Lung (tissue), 12 donors: ENCODE results near the gene IGSF21. TPM values are rescaled to one million over a fixed set of nuclear protein-coding genes. Genes with fewer than 3 reads are reported as not detected.

ENCODE experiments used
- ATAC-seq: fragments of 200-7000 bp; cut with Tn5 transposase; one replicate; pipeline ENCODE4 v1.9.1; 2020; ENCODE audit warnings: moderate number of reproducible peaks; ENCODE audit not compliant: insufficient read depth, low FRiP score
- DNase-seq, 3 donors: peaks; one replicate each; pipeline ENCODE4 v3.0.0-alpha.2; 2013 to 2017
- H3K27ac ChIP-seq, 2 donors: one replicate each; pipeline ENCODE4 v1.5.1; 2013; ENCODE audit warnings: mild to moderate bottlenecking in 2 of 2, moderate library complexity in 2 of 2, control low read depth in 1 of 2, inconsistent platforms in 1 of 2, low read depth in 1 of 2, low read length in 1 of 2
- H3K27me3 ChIP-seq, 3 donors: one replicate each; pipeline ENCODE4 v1.5.1; 2013; ENCODE audit warnings: low read length in 2 of 3; ENCODE audit not compliant: control insufficient read depth in 3 of 3, insufficient read depth in 3 of 3
- H3K36me3 ChIP-seq, 4 donors: one replicate each; pipeline ENCODE4 v1.5.1; 2013; ENCODE audit warnings: low read length in 4 of 4, mild to moderate bottlenecking in 1 of 4, moderate library complexity in 1 of 4; ENCODE audit not compliant: control insufficient read depth in 4 of 4, insufficient read depth in 4 of 4
- H3K4me1 ChIP-seq, 5 donors: one replicate each; pipeline ENCODE4 v1.5.1; 2013; ENCODE audit warnings: low read length in 5 of 5, mild to moderate bottlenecking in 2 of 5, moderate library complexity in 1 of 5; ENCODE audit not compliant: control insufficient read depth in 5 of 5, insufficient read depth in 5 of 5
- H3K4me3 ChIP-seq: one replicate; pipeline ENCODE4 v1.5.1; 2013; ENCODE audit warnings: mild to moderate bottlenecking, control low read depth, moderate library complexity
- H3K9ac ChIP-seq, 2 donors: one replicate each; pipeline ENCODE4 v1.5.1; 2013; ENCODE audit warnings: low read length in 2 of 2, control low read depth in 1 of 2; ENCODE audit not compliant: insufficient read depth in 1 of 2
- H3K9me3 ChIP-seq, 4 donors: one replicate each; pipeline ENCODE4 v1.5.1; 2013; ENCODE audit warnings: low read length in 3 of 4, mild to moderate bottlenecking in 1 of 4, moderate library complexity in 1 of 4; ENCODE audit not compliant: control insufficient read depth in 4 of 4, insufficient read depth in 3 of 4
- CTCF ChIP-seq: IDR thresholded peaks from 2 replicates; pipeline ENCODE4 v1.5.1; 2012; ENCODE audit warnings: mild to moderate bottlenecking; ENCODE audit errors: control extremely low read depth, extremely low read depth
- WGBS, 2 donors: extraction: QIAGEN DNeasy Blood & Tissue Kit; methylation state at CpG; one replicate each; pipeline ENCODE4 v1.1.7; 2013; 5-methylcytosine and 5-hydroxymethylcytosine counted together
- polyA plus RNA-seq, 2 donors: library from polyadenylated mRNA; stranded (reverse); fragments of 200-250 nt; gene quantifications; one replicate each; pipeline ENCODE4 v1.2.1, GENCODE V29; 2013
- total RNA-seq, 2 donors: library from RNA; depleted of rRNA in 1 of 2; stranded (reverse); fragments of >200 nt in 1 of 2; gene quantifications; one replicate each; pipeline ENCODE4 v1.2.1, GENCODE V29; 2014 to 2021
- donor health status: control.
- donor health status: control.
- donor health status: Bipolar disorder and iron deficiency.
- donor health status: healthy.
- donor health status: DM: yes; HTN: yes; CAD: no.

IGSF21 gene
- total and polyA plus RNA-seq, 4 donors, result 0.18 to 2.6 (median 0.62) TPM

- no peak overlapping the region for H3K27ac ChIP-seq
- DNase-seq, result no peak
- 91 to 96% methylated on average over 2 of the region's 2 CpGs for WGBS, 2 donors
- H3K9me3 ChIP-seq, result peaks cover 0 to 6% (median 0%) of the 10 kb centered on the region in 4 donors
- H3K9ac ChIP-seq, result no peak overlapping the region
- no peak for ATAC-seq
- no peaks in the 10 kb centered on the region for H3K36me3 ChIP-seq
- H3K4me1 ChIP-seq, result no peaks in the 10 kb centered on the region
- TF ChIP-seq CTCF, result no peak
- H3K4me3 ChIP-seq, result no peak overlapping the region
- H3K27me3 ChIP-seq, result no peaks in the 10 kb centered on the region
These were observed 205.9 kb downstream of the IGSF21 start for GRCh38 chr1:18313523-18313922.

- Histone ChIP-seq H3K27me3 (no peaks in the 10 kb centered on the region), H3K36me3 (no peaks in the 10 kb centered on the region), H3K4me1 (no peaks in the 10 kb centered on the region), H3K27ac (no peak overlapping the region), H3K4me3 (no peak overlapping the region), H3K9ac (no peak overlapping the region), H3K9me3 (peaks cover 0 to 8% (median 1%) of the 10 kb centered on the region in 4 donors)
- TF ChIP-seq CTCF, result no peak
- no peak for ATAC-seq
- WGBS, 2 donors, result 67 to 81% methylated on average over 9 of the region's 9 CpGs
- DNase-seq, result no peak
These were observed 206.8 kb downstream of the IGSF21 start for GRCh38 chr1:18314399-18314798.

GRCh38 chr1:18315449-18315848 is 207.9 kb downstream of the IGSF21 start:
- Histone ChIP-seq H3K4me3 (no peak overlapping the region), H3K27ac (no peak overlapping the region), H3K4me1 (no peaks in the 10 kb centered on the region), H3K9ac (no peak overlapping the region), H3K27me3 (no peaks in the 10 kb centered on the region), H3K9me3 (peaks cover 0 to 8% (median 1%) of the 10 kb centered on the region in 4 donors), H3K36me3 (no peaks in the 10 kb centered on the region)
- ATAC-seq (no peak), DNase-seq (no peak)
- 85 to 87% methylated on average over 1 of the region's 1 CpG for WGBS, 2 donors
- TF ChIP-seq CTCF, result no peak

- 56 to 59% methylated on average over 3 of the region's 3 CpGs for WGBS, 2 donors
- H3K9ac ChIP-seq, result no peak overlapping the region
- no peak for ATAC-seq
- no peak overlapping the region for H3K4me3 ChIP-seq
- no peaks in the 10 kb centered on the region for H3K27me3 ChIP-seq
- peaks cover 0 to 8% (median 1%) of the 10 kb centered on the region in 4 donors for H3K9me3 ChIP-seq
- no peaks in the 10 kb centered on the region for H3K36me3 ChIP-seq
- TF ChIP-seq CTCF, result no peak
- H3K27ac ChIP-seq, result no peak overlapping the region
- DNase-seq, result no peak
- H3K4me1 ChIP-seq, result no peaks in the 10 kb centered on the region
These were observed 209.2 kb downstream of the IGSF21 start for GRCh38 chr1:18316764-18317163.
